ENCODE results near the gene ST8SIA6. TPM values are rescaled to one million over a fixed set of nuclear protein-coding genes. Genes with fewer than 3 reads are reported as not detected.

ST8SIA6 gene
- total and polyA plus RNA-seq, 9 of the 15 experiments (the other 6 are each of a cell fraction or from before 2014, with no cell fraction given), result 0.69 to 6.7 (median 5.0) TPM

GRCh38 chr10:17472481-17473227 is 18.3 kb upstream of the ST8SIA6 start:
- Histone ChIP-seq H3K27me3 (ENCODE audit: control insufficient read depth in 2 of 2, insufficient read depth in 2 of 2, low read length in 2 of 2) (no peaks in the 10 kb centered on the region), H3K36me3 (ENCODE audit: control insufficient read depth, insufficient read depth, low read length) (no peaks in the 10 kb centered on the region; the same call in 2 of the 3 replicates), H2AFZ (ENCODE audit: low read depth, low read length) (peak overlapping the region; percentile 73), H3K27ac (ENCODE audit: extremely low read depth, low read depth, low read length) (peak overlapping the region; percentile 58), H4K20me1 (replicated peaks; ENCODE audit: control insufficient read depth, insufficient read depth, low read length) (no peaks in the 10 kb centered on the region), H3K9ac (ENCODE audit: insufficient read depth in 1 of 2, low read depth in 2 of 2, low read length in 2 of 2) (peak overlapping the region in 1 of 2 experiments; percentile 49; a peak in 2 of 4 replicates), H3K9me1 (ENCODE audit: control insufficient read depth, insufficient read depth, low read length) (no peaks in the 10 kb centered on the region), H3K9me3 (replicated peaks; ENCODE audit: control insufficient read depth, insufficient read depth, low read depth, low read length) (peaks cover 8% of the 10 kb centered on the region; the same call in 1 of the 2 replicates), H3K79me2 (ENCODE audit: control insufficient read depth, insufficient read depth, low read length) (peaks cover 23% of the 10 kb centered on the region), H3K4me1 (replicated peaks in 1 of 2; ENCODE audit: control insufficient read depth in 2 of 2, insufficient read depth in 2 of 2, low read length in 2 of 2) (peaks cover 3 to 12% of the 10 kb centered on the region in 2 experiments; a peak in 2 of 5 replicates), H3K4me2 (ENCODE audit: insufficient read depth, low read length) (peak overlapping the region; percentile 75), H3K4me3 (peak overlapping the region; percentile 26; the same call in 1 of the 2 replicates)
- POLR2A ChIA-PET, result interaction anchor here (0.6 to 1.3 kb wide), 5 partner anchors 7 to 37 kb away, joined by 3 to 5 read pairs (median 4); partner anchors contain the start of gene ST8SIA6
- FAIRE-seq, result no peak
- WGBS (ENCODE audit: insufficient coverage, low coverage, missing lambda C conversion rate), result 11% methylated on average over 2 of the region's 3 CpGs
- peak in 2 of 4 experiments; percentile 45 to 82 for DNase-seq (ENCODE audit: extremely low read depth in 1 of 4, low spot score in 3 of 4)
- CTCF ChIA-PET (ENCODE audit: low intra/inter-chr PET ratio), result no interaction called here
- peak; percentile 87 for ATAC-seq
- intact Hi-C loops (cut with micrococcal nuclease), result loop anchor here (1.0 to 10.0 kb wide), 5 partner anchors 17 to 630 kb away; no protein-coding TSS in a partner anchor
- no TSS peak for BruUV-seq (replicated peaks)
- in situ Hi-C loops (cut with MboI), result no loop called here
- peak; percentile 97 for TF ChIP-seq MXI1 (IDR thresholded peaks at IDR 0.05; ENCODE audit: low read depth, low read length)
- peak; percentile 79 for TF ChIP-seq MYBL2 (IDR thresholded peaks at IDR 0.05; ENCODE audit: low read depth)
- TF ChIP-seq MYBL2 (CRISPR knock-in tag; IDR thresholded peaks at IDR 0.05; ENCODE audit: borderline replicate concordance), result no peak
- TF ChIP-seq ARID3A (IDR thresholded peaks at IDR 0.05; ENCODE audit: borderline replicate concordance, low read depth, low read length), result 0 out of 2 replicates have a peak, but pooled peaks have one; percentile 21
- TF ChIP-seq FOXJ2 (tag; IDR thresholded peaks at IDR 0.05), result peak; percentile 84
- TF ChIP-seq ARNT (IDR thresholded peaks at IDR 0.05), result 0 out of 4 replicates have a peak, but pooled peaks of 1 of the 2 experiments have one; percentile 19
- peak; percentile 47; the same call in 1 of the 2 replicates for TF ChIP-seq LEF1 (IDR thresholded peaks at IDR 0.05)
- 0 out of 2 replicates have a peak, but pooled peaks have one; percentile 22 for TF ChIP-seq TFAP4 (CRISPR knock-in tag; IDR thresholded peaks at IDR 0.05; ENCODE audit: borderline replicate concordance)
- no peak for TF ChIP-seq HES1 (IDR thresholded peaks at IDR 0.05; ENCODE audit: low read depth)
- no peak for TF ChIP-seq VEZF1 (CRISPR knock-in tag; IDR thresholded peaks at IDR 0.05)
- peak; percentile 55 to 90; a peak in 3 of 4 replicates for TF ChIP-seq SIN3A (IDR thresholded peaks at IDR 0.05; ENCODE audit: borderline replicate concordance in 2 of 2, control insufficient read depth in 1 of 2, low read depth in 2 of 2, low read length in 2 of 2)
- peak; percentile 86 for TF ChIP-seq NR2C2 (CRISPR knock-in tag; IDR thresholded peaks at IDR 0.05)
- peak; percentile 99 for TF ChIP-seq NR2C2 (tag; IDR thresholded peaks at IDR 0.05)
- TF ChIP-seq YY1 (IDR thresholded peaks at IDR 0.05; ENCODE audit: borderline replicate concordance in 1 of 3, control insufficient read depth in 1 of 3, extremely low read depth in 1 of 3, insufficient read depth in 3 of 3, insufficient read length in 1 of 3, insufficient replicate concordance in 2 of 3, low read depth in 1 of 3, low read length in 2 of 3), result peak; percentile 54 to 94 (median 71)

All from K562 (cell line).